ENCODE measurements around the gene OPTC.

OPTC gene

GRCh38 chr1:203531063-203531462 is 37.1 kb downstream of the OPTC start:
- H3K4me3 ChIP-seq (ENCODE audit: low read depth, low read length) = no peak overlapping the region
- TF ChIP-seq CTCF (IDR thresholded peaks at IDR 0.05; ENCODE audit: low read depth, low read length) = no peak

- no peak for TF ChIP-seq CTCF (IDR thresholded peaks at IDR 0.05; ENCODE audit: low read depth, low read length)
Measured at GRCh38 chr1:203534012-203534411, 40.1 kb downstream of the OPTC start.

GRCh38 chr1:203534526-203534925 is 40.6 kb downstream of the OPTC start:
- TF ChIP-seq CTCF (IDR thresholded peaks at IDR 0.05; ENCODE audit: low read depth, low read length) = no peak

More at GRCh38 chr1:203534012-203534411, 40.1 kb downstream of the OPTC start:
- H3K4me3 ChIP-seq (ENCODE audit: low read depth, low read length) = no peak overlapping the region

GRCh38 chr1:203536575-203536974 is 42.6 kb downstream of the OPTC start:
- no peak overlapping the region for H3K4me3 ChIP-seq (ENCODE audit: low read depth, low read length)
- TF ChIP-seq CTCF (IDR thresholded peaks at IDR 0.05; ENCODE audit: low read depth, low read length) = no peak

More at GRCh38 chr1:203534526-203534925, 40.6 kb downstream of the OPTC start:
- H3K4me3 ChIP-seq (ENCODE audit: low read depth, low read length) = no peak overlapping the region

GRCh38 chr1:203536980-203537455 is 43.1 kb downstream of the OPTC start:
- TF ChIP-seq CTCF (IDR thresholded peaks at IDR 0.05; ENCODE audit: low read depth, low read length) = no peak
- H3K4me3 ChIP-seq (ENCODE audit: low read depth, low read length) = no peak overlapping the region

GRCh38 chr1:203537806-203538464 is 44.0 kb downstream of the OPTC start:
- TF ChIP-seq CTCF (IDR thresholded peaks at IDR 0.05; ENCODE audit: low read depth, low read length) = no peak
- no peak overlapping the region for H3K4me3 ChIP-seq (ENCODE audit: low read depth, low read length)

GRCh38 chr1:203538726-203539125 is 44.8 kb downstream of the OPTC start:
- no peak for TF ChIP-seq CTCF (IDR thresholded peaks at IDR 0.05; ENCODE audit: low read depth, low read length)
- H3K4me3 ChIP-seq (ENCODE audit: low read depth, low read length) = no peak overlapping the region
